Activated naive CD8-positive, alpha-beta T cell treated with anti-CD3 and anti-CD28 coated beads, Interleukin-2, amount 50 U/mL, for 16 hours (primary cell): Measurements from ENCODE around the gene PACS2.
"Not testable (repeated sequence)": the region's sequence is repeated elsewhere in the genome, so short reads cannot be mapped to it uniquely, and the experiment has no call there.

Experiments
- DNase-seq: peaks from one replicate; pipeline ENCODE4 v3.0.0-alpha.2; 2020; ENCODE audit warnings: low read depth, low spot score

PACS2 gene

DNA sequence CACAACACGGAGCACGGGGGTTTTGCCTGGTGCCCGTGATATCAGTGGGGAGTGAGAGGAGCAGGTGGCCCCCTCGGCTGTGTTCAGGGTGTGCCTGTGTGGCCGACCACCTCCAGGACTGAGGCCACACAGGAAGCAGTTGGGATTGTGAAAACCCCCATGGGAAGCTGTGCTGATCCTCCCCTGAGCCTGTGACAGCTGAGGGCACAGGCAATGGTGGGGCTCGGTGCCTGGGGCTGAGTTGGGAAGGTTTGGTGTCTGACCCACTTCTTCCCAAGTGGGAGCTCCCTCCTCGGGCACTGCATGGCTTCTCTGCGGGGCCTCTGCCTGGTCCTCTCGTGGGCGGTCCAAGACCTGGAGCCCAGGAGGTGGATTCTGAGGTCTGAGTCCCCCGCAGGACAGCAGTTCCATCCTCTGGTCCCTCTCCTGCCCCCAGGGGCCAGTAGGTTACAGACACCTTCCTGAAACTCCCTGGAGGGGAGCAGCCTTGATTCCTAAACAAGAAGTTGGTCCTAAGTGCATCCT is 17.9 kb downstream of the PACS2 start:
- no peak for DNase-seq

DNA sequence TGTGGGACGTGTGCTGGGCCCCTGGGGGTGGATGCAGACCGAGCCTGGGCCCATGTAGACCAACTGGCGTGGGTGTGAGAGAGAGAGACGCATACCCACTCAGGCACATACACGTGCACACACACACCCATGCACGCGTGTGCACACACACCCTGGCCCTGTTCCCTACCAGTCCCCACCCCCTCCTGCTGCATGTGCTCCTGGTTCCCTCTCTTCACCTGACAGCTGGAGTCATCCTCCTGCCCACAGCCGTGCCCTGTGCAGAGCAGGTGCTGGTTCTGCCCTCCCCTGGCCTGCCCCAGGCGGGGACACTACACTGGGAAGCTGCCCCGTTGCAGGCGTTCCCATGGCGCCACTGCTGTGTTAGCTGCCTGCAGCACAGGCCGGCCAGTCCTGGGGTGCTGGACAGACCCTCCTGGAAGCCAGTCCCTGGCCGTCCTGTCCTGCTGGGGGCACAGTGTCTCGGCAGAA is 18.5 kb downstream of the PACS2 start:
- no peak for DNase-seq

DNA sequence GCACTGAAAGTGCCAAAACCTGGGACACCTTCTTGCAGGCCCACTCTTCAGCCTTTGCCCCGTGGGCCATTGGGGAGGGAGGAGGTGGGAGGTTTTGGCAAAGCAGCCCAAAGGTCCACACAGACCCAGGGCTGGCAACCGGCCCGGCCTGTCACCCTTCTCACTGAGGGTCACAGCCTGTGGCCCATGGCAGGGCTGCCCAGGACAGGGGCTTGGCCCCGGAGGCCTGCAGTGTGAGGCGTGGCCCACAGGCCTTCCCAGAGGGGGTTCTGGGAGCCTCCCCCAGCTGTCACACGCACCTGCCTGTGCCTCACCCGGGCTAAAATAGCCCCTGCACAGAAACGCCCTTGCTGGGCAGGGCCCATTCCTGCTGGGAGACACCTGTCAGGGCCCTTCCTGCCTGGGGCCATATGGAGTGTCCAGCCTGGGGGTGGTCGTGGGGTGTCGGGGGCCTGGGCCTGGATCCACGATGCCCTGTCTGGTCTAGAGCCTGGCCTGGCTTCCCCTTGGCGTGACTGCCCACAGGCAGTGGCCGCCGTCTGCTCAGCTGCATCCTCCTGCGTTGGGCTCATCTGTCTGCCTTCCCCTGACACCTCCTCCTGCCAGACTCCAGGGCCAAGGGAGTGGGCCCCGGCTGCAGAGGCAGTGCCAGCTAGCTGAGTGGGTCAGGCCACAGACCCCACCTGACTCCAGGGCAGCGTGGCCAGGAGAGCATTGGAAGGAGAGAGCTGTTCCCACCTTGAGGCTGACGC is 19.2 kb downstream of the PACS2 start:
- DNase-seq: no peak

DNA sequence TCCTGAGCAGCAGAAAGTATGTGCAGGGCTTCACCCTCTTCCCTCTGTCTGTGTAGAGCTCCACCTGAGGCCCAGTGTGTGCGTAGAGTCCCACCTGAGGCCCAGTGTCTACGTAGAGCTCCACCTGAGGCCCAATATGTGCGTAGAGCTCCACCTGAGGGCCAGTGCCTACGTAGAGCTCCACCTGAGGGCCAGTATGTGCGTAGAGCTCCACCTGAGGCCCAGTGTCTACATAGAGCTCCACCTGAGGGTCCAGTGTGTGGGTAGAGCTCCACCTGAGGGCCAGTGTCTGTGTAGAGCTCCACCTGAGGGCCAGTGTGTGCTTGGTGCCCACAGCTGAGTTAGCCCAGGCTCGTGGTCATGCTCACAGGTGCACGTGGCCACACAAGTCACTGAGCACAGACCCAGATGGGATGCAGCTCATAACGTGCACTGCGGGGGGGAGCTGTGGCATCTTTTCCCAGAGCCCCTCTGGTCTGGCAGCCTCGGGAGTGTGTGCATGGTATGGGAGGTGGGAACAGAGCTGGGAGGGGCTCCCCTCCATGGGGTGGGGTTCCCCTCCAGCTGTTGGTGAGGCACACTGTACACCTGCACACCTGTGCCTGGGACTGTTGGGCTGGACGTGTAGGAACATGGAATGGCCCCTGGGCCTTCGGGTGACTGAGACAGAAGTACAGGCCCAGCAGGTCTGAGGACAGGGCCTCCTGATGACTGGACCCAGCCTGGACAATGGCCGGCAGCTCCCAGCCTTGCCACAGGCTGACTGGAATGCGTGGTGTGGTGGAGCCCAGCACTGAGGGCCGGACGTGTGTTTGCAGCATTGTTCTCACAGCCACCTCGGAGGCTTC is 20.1 kb downstream of the PACS2 start:
- no peak for DNase-seq

DNA sequence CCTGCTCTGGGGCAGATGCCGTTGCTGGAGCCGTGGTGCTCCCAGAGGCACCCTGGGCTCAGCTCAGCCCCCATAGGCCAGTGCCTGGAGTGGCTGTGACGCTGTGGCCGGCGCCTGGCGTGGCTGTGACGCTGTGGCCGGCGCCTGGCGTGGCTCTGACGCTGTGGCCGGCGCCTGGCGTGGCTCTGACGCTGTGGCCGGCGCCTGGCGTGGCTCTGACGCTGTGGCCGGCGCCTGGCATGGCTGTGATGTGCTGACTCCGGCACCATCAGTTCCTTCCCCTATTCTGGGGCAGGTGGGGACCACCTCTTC is 20.6 kb downstream of the PACS2 start:
- not testable (repeated sequence) for DNase-seq

DNA sequence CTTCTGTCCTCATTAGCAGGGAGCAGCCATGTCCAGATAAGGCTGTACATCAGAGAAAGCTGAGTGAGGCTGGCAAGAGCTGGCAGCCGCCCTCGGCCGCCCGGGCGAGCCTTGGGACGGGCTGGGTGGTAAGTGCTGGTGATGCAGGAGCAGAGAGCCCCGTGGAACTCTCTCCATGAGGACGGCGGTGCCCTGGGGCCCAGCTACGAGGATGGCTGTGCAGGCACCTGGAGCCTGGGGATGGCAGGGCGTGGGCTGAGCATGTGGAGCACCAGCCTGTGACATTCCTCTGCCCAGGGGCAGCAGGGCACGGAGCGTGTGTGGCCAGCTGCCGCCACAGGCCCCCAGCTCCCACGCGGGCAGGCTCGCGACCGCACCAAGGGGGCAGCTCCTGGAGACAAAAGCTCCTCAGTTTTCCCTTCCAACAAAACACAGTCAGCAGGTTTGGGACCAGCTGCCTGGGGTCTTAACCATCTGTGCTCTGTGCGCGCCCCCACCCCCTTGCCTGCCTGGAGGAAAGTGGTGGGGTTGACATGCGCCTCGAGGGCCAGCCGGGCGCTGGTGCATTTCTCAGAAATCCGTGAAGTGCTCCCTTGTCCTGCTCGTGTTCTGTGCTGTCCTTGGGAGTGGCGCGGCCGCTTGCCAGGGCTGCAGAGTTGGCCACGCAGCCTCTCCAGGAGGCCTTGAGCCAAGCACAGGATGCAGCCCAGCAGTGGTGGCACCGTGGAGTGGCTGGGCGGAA is 21.4 kb downstream of the PACS2 start:
- DNase-seq: no peak

DNA sequence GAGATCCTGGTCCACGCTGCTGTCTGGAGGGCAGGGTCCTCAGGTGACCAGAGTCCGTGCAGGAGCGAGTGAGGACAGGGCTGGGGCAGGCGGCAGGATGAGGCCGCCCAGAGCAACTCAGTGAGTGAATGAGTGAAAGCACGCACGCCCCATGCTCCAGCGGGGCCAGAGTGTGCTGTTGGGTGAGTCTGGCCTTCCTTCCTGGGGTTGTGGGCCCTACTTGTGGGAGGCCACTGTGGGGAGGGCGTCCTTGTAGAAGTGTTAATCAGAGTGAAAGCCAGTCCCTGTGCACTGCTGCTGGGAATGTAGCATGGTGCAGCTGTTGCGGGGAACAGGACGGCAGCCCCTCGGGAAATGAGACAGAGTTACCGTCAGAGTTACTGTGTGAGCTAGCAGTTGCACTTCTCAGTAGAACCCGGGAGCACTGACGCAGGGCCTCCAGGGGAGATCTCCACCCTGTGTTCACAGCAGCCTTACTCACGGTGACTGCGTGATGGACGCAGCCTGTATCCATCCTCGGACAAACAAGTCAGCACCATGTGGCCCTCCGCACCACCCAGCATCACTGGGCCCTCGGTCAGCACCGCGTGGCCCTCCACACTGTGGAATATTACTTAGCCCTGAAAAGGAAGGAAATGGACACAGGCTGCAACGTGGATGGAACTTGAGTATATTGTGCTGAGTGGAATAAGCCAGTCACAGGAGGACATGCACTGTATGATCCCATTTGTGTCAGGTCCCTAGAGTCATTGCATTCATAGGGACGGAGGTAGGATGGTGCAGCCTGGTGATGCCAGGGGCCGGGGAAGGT is 22.1 kb downstream of the PACS2 start:
- DNase-seq: no peak

DNA sequence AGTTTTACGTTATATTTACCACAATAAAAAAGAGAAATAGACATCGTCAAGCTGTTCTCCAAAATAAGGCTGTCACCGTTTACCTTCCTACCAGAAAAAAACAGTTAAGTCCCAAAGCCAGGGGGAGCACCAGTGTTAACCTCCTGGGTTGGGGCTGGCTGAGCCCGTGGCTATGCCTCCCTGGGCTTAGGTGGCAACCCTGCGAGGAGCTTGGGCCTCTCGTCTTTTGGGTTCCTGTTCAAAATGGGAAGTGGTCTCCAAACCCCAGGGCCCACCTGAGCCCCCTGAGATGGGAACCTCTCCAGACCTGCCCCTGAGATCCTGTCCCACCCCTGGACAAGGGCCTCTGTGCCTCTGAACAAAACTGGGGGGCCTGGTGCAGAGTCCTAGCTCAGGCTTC is 22.9 kb downstream of the PACS2 start:
- DNase-seq: no peak

DNA sequence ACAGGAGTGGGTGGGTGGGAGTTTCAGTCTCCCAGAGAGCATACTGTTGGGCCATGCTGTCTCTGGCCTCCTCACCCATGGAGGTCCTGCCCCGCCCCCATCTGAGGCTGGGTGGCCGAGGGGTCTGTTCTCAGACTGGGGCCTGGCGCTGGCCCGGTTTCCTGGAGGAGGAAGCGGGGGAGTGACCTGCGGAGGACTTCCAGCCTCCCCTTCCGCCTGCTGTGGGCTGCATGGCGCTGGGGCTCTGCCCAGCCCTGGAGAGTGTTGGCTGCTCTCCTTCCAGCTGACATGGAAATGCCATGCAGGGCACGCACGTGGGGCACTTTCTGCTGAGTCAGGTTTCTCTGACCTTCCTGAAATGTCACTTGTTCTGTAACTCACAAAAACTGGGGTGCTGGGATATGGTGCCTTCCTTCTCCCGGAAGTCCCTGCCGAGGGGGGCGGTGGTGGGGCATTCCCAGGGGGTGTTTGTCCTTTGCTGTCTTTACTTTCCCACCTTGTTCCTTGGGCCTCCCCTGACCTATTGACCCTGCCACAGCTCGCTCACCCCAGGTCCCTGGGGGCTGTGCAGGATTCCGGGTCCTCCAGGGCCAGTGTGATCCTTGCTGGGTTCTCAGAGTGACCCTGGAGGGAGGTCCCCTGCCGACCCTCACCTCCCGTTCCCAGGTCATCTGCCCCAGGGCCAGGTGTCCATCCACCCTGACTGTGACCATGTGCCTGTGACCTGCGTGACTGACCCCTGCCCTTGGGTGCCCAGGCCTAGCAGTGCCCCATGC is 23.6 kb downstream of the PACS2 start:
- no peak for DNase-seq

DNA sequence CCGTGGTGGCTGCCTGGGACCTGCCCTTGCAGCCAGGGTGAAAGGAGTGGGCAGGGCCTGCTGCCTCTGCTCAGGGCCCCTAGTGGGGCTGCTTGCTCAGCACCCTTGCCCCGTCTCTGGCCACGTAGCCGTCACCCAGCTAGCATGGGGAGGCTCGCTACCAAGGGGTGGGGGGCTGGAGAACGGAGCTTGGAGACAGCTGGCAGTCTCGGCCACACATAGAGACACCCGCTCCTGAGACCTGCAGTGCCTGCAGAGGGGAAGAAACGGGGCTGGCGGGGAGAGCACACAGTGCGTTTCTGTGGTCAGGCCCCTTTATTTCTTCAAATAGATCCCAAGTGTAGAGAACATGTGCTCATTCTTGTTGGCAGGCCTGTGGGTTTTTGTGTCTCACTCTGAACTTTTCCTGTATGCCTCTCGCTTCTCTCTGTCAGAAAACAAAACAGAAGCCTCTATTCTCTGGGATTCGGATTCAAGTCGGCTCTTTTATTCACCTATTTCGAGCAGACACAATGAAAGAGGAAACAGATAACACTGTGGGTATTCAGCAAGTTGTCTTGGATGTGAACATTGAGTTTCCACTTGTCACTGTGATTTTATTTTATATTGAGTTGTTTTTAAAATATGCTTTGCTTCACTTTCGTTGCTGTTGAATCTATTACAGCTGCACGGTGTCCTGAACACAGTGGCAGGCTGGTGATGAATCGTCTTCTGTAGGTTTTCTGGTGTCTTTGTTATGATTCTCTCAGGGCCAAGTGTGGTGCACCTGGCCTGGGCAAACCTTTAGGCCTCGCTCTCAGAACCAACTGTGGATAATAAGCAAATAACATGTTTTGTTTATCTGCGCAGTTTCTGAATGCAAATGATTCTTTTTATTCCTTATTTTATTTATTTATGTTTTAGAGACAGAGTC is 26.5 kb downstream of the PACS2 start:
- no peak for DNase-seq

DNA sequence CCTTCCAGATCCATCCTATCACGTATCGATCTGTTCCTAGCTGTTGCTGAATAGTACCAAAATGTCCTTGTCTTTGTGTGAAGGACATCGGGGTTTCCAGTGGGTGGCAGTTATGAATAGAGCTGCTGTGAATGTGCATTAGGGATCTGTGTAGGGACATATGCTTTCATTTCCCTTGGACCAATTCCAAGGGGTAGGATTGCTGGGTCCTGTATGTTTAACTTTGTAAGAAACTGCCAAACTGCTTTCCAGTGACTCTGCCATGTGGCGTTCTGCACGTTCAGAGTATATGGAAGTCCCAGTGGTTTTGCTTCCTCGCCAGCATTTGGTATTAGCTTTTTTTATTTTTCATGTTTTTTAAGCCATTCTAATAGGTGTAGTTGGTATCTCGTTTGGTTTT is 28.6 kb downstream of the PACS2 start:
- DNase-seq: no peak

DNA sequence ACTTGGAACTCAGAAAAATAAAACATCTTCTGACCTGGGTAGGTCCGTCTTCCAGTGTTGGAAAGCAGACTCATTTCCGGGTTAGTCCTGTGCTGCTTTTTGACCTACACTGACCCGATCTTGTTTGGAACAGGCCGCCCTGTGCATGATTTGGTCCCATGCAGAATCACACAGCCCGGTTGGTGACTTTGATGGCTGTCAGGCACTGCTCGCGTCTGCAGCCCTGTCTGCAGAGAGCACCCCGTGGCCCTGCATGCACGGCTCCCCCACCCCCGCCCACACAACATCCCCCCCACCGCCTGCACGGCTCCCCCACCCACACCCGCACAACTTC is 31.6 kb downstream of the PACS2 start:
- no peak for DNase-seq

DNA sequence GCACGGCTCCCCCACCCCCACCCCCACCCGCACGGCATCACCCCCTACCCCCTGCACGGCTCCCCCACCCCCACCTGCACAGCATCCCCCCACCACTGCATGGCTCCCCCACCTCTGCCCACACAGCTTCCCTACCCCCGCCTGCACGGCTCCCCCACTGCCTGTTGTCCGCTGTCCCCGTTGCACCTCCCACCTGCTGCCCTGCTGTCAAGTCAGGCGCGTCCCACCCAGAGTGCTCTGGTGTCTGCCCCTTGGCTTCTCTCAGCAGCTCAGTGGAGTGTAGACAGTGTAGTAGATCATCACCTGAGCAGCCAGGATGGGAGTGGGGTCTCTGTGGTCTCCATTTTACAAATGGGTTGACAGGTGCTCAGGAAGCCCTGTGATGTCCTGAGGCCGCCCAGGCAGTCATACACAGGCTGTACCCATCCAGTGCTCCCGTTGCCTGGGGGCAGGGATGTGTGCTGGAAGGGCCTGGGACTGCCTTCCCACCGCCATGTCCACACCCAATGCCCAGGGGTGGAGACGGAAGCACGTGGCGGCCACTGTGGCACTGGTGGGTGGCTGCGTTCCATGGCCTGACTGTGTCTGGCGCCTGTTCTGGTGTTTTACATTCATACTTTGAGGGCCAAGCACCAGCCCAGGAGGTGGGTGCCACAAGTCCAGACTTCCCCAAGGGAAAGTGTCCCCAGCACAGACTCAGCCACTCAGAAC is 32.5 kb downstream of the PACS2 start:
- no peak for DNase-seq

DNA sequence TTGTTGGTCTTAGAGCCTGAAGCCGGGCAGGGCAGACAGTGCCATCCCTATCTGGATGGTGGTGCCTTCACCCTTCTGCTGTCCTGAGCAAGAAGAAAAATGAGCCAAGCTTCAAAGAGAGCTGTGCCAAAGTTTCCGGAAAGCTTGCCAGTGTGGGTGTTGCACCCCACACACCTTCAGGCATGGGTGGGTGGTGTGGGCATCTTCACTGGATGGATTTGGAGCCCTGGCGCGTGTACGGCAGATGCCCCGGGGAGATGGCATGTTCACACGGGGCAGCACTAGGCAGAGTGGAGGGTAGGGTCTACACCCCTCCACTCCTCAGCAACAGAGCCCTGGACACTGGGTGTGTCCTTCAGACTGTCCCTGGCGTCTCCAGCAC is 33.0 kb downstream of the PACS2 start:
- no peak for DNase-seq

DNA sequence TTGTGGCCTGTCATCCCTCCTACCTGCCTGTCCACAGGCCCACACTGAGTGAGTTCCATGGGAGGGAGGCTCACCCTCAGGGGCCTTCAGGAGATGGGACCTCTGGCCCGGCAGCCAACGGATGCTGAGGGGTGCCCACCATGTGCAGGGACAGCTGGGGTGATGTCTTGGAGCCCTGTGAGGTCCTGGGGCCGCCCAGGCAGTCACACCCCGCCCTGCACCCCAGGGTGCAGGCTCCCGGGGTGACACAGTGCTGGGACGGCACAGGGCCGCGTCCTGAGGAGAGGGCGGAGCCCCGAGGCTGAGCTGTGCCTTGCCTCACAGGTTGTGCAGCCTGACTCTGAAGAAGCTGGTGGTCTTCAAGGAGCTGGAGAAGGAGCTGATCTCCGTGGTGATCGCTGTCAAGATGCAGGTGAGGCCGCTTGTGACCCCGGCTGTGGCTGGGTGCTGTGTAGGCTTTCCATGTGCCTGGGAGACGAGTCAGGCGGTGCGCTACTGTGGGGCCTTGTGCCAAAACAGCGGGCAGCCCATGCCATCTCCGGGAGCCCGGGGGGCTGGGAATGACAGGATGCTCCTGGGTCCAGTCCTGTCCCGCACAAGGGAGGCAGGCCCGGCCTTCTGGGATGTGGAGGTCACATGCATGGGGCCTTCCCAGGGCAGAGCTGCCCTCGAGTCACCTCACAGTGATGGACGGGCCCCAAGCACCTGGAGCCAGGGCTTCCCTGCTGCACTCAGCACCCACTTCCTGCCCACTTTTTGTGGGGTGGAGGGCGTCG is 33.8 kb downstream of the PACS2 start:
- DNase-seq: no peak

DNA sequence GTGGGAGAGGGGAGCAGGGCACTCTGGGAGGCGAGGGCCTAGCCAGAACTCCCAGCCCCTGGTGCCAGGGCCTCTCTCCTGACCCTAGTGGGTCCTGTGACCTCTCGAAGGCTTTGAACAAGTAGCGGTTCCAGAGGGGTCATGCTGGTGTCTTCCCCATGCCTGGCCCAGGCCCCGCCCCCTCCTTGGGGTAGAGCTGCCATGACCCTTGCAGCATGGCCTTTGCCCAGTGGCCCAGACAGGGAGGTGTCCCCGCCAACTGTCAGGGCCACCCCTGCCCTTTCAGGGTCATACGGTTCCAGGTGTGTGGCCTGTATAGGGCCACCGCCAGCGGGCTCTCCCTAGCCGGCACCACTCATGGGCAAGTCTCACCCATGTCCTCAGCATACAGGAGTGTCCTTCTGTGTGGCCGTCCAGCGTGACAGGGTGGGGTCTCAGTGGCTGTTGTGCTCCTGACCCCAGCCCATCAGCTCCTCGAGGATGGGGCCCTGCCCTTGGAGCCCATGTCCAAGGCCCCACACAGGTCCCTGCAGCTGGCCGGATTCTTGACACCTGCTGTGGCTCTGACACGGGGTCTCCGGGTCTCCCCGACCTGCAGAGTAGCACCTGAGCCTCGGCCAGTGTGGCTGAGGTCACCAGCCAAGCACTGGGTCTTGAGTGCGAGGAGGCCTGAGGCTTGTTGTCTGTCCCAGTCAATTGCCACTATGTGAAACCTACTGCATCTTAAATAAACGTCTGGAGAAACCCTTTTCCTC is 34.6 kb downstream of the PACS2 start:
- no peak for DNase-seq

DNA sequence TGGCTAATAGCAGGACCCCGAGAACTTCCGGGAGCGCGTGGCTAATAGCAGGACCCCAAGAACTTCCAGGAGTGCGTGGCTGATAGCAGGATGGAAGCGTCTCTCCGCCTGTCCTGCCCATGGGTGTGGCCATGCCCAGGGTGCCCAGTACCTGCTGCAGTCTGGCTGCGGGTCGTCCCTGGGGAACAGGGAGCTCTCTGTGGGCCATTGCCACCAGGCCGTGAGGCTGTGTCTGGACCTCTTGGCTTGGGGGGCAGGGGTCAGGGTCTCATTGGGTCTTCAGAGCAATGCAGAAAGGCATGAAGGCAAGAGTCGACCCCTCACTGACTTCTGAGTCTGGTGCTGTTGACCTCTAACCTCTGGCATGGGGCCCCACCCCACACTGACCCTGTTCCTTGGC is 35.4 kb downstream of the PACS2 start:
- DNase-seq: no peak
